Measurements from ENCODE around the gene MAN1B1. TPM values are rescaled to one million over a fixed set of nuclear protein-coding genes. Genes with fewer than 3 reads are reported as not detected.

MAN1B1 gene
- total and polyA plus RNA-seq, 2 donors (not counting 3 experiments of a cell fraction or from before 2014, with no cell fraction given) = 75.3 to 83.3 TPM

DNA sequence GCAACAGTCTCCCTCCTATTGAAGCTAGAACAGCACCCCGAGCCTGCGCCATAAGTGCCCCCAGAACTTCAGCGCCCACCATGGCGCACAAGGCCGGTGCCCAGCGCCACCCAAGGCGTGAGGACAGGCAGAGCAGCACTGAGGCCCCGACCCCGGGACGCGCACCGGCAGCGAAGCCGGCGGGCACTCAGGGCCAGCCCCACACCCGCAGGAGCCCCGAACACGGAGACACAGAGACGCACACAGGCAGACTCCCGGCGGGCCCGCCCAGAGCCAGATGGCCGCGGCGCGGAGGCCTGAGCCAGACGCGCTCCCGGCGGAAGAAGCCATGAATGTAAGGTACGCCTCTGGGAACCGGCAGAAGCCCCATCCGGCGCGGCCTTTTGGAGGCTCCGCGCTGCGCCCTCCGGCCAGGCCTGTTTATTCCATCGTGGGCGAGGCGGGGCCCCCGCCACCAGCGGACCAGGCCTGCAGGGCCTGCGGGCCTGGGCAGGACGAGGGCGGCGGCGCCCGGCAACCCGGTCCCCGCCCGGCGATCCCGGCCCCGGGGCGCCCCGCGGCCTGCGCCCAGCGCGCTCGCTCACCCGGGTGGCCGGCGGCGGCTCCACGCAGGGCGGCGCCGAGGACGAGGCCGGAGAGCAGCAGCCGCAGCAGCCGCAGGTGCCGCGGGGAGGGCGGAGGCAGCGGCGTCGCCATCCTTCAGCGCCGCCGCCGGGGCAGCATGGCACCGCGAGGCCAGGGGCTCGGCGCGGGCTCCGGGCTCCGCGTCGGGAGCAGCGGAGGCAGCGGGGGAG, 41.3 kb upstream of the MAN1B1 start:
- ChIA-PET POLR2A (no interaction called here), CTCF (interaction anchor here (1.3 to 5.2 kb wide), 8 partner anchors 10 to 259 kb away, joined by 4 to 58 read pairs (median 11); no protein-coding TSS in a partner anchor)
- no peak overlapping the region for H3K27ac ChIP-seq (ENCODE audit: insufficient read depth, low read depth, low read length)
- peaks cover 33% of the 10 kb centered on the region for H3K79me2 ChIP-seq (ENCODE audit: control insufficient read depth, insufficient read depth, low read length)
- TF ChIP-seq, protein P1, sequence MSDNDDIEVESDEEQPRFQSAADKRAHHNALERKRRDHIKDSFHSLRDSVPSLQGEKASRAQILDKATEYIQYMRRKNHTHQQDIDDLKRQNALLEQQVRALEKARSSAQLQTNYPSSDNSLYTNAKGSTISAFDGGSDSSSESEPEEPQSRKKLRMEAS (IDR thresholded peaks at IDR 0.05; ENCODE audit: insufficient read depth, insufficient read length) = no peak
- TF ChIP-seq FOS (IDR thresholded peaks at IDR 0.05; ENCODE audit: borderline replicate concordance, insufficient read depth, low read length) (no peak), MYC (IDR thresholded peaks at IDR 0.05; ENCODE audit: low read depth, low read length) (no peak), JUN (IDR thresholded peaks at IDR 0.05; ENCODE audit: borderline replicate concordance, insufficient read depth, insufficient read length, low read depth) (no peak), POLR2AphosphoS5 (IDR thresholded peaks at IDR 0.05; ENCODE audit: insufficient read depth, low read depth, low read length) (no peak), GATA2 (IDR thresholded peaks at IDR 0.05; ENCODE audit: insufficient read depth, insufficient read length, low read depth, low read length) (no peak), POLR2A (IDR thresholded peaks at IDR 0.05; ENCODE audit: low read depth, low read length) (no peak), EZH2 (IDR thresholded peaks at IDR 0.05; ENCODE audit: borderline replicate concordance, low read depth, low read length, severe bottlenecking) (no peak)
- TF ChIP-seq, protein P2, sequence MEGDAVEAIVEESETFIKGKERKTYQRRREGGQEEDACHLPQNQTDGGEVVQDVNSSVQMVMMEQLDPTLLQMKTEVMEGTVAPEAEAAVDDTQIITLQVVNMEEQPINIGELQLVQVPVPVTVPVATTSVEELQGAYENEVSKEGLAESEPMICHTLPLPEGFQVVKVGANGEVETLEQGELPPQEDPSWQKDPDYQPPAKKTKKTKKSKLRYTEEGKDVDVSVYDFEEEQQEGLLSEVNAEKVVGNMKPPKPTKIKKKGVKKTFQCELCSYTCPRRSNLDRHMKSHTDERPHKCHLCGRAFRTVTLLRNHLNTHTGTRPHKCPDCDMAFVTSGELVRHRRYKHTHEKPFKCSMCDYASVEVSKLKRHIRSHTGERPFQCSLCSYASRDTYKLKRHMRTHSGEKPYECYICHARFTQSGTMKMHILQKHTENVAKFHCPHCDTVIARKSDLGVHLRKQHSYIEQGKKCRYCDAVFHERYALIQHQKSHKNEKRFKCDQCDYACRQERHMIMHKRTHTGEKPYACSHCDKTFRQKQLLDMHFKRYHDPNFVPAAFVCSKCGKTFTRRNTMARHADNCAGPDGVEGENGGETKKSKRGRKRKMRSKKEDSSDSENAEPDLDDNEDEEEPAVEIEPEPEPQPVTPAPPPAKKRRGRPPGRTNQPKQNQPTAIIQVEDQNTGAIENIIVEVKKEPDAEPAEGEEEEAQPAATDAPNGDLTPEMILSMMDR (IDR thresholded peaks at IDR 0.05; ENCODE audit: extremely low read depth in 1 of 2, insufficient read depth in 1 of 2, low read depth in 1 of 2, low read length in 2 of 2) = no peak
- peaks cover 0 to 3% of the 10 kb centered on the region in 2 experiments for H3K27me3 ChIP-seq (ENCODE audit: control insufficient read depth in 2 of 2, insufficient read depth in 2 of 2, low read length in 2 of 2)
- peaks cover 0 to 2% of the 10 kb centered on the region in 2 experiments for H3K36me3 ChIP-seq (ENCODE audit: control insufficient read depth in 2 of 2, extremely low read depth in 1 of 2, insufficient read depth in 2 of 2, low read length in 2 of 2)
- FAIRE-seq = peak; percentile 63
- no peaks in the 10 kb centered on the region for H3K9me1 ChIP-seq (replicated peaks; ENCODE audit: control insufficient read depth, extremely low read depth, insufficient read depth, low read length)
- H3K4me3 ChIP-seq (replicated peaks in 1 of 3; ENCODE audit: insufficient read depth in 1 of 3, low read depth in 1 of 3, low read length in 3 of 3) = peak overlapping the region; percentile 44 to 57 (median 54)
- BruUV-seq (replicated peaks) = no TSS peak
- peak overlapping the region; percentile 56 for H3K4me2 ChIP-seq (ENCODE audit: insufficient read depth, low read length)
- H3K4me1 ChIP-seq (ENCODE audit: control insufficient read depth, extremely low read depth, insufficient read depth, low read length) = peaks cover 41% of the 10 kb centered on the region
- H3K9ac ChIP-seq (replicated peaks; ENCODE audit: extremely low read depth, insufficient read depth, low read length) = peak overlapping the region; percentile 36
- H2AFZ ChIP-seq (ENCODE audit: low read depth, low read length) = peak overlapping the region; percentile 98
- intact Hi-C loops (cut with micrococcal nuclease) (loop anchor here (1.0 to 2.0 kb wide), 4 partner anchors 17 to 182 kb away; partner anchors contain the start of genes ABCA2, MAN1B1 and RNF224), dilution Hi-C loops (cut with MboI; ENCODE audit: extremely low pct_ligation_motif_present, low sequenced_read_pairs) (no loop called here)
- H3K9me3 ChIP-seq (replicated peaks; ENCODE audit: control insufficient read depth, insufficient read depth, low read length) = no peaks in the 10 kb centered on the region
- H4K20me1 ChIP-seq (replicated peaks; ENCODE audit: control insufficient read depth, extremely low read depth, insufficient read depth, low read length) = no peaks in the 10 kb centered on the region
- peak; percentile 40 for DNase-seq (ENCODE audit: low read depth, low spot score)

Measured in endothelial cell of umbilical vein (primary cell).